HEK293 (cell line): Measurements from ENCODE around the gene PTPRN2.

Experiments
- CTCF ChIA-PET: fragments of 350-600 bp; formaldehyde crosslinking; extraction: SDS; loops from one replicate; lab custom pipeline; 2021; ENCODE audit warnings: antibody characterized with exemption; lab: Yijun Ruan, JAX
- POLR2A ChIA-PET: fragments of 300-600 bp; formaldehyde crosslinking; extraction: SDS; loops from one replicate; lab custom pipeline; 2020; ENCODE audit warnings: antibody characterized with exemption, inconsistent platforms; lab: Yijun Ruan, JAX
- H3K27ac ChIP-seq: fragments of 200-500 bp; sonication (Bioruptor generic); 2 replicates; pipeline ENCODE4 v1.5.1; 2014; ENCODE audit warnings: low read depth, low read length, control low read depth, inconsistent platforms; ENCODE audit errors: extremely low read depth
- H3K36me3 ChIP-seq, 2 experiments: fragments of 200-500 bp in 1 of 2; sonication (Bioruptor generic) in 1 of 2; 1 replicate in 1 of 2; 2 replicates in 1 of 2; pipeline ENCODE4 v1.5.1; 2014 to 2017; ENCODE audit warnings: inconsistent platforms in 2 of 2, low read length in 2 of 2; ENCODE audit not compliant: control insufficient read depth in 2 of 2, insufficient read depth in 1 of 2
- H3K4me1 ChIP-seq: fragments of 200-500 bp; sonication (Bioruptor generic); 2 replicates; pipeline ENCODE4 v1.5.1; 2014; ENCODE audit warnings: mild to moderate bottlenecking, low read length, inconsistent platforms; ENCODE audit not compliant: control insufficient read depth, insufficient read depth
- H3K4me3 ChIP-seq: 2 replicates; pipeline ENCODE4 v1.5.1; 2011; ENCODE audit warnings: low read depth, mild to moderate bottlenecking, control low read depth, low read length, moderate library complexity
- H3K9me3 ChIP-seq: fragments of 200-500 bp; sonication (Bioruptor generic); 2 replicates; pipeline ENCODE4 v1.5.1; 2014; ENCODE audit warnings: low read depth, low read length, inconsistent platforms; ENCODE audit not compliant: control insufficient read depth, insufficient read depth
- ATF2 ChIP-seq: fragments of 450-650 bp; formaldehyde crosslinking; IDR thresholded peaks from 2 replicates; pipeline ENCODE4 v1.5.1; 2016; ENCODE audit warnings: missing biosample characterization, missing genetic modification characterization, low read depth
- BCL6B ChIP-seq: fragments of 450-650 bp; formaldehyde crosslinking; IDR thresholded peaks from 2 replicates; pipeline ENCODE4 v1.5.1; 2017; ENCODE audit warnings: missing biosample characterization, missing genetic modification characterization
- KLF16 ChIP-seq: fragments of 450-650 bp; formaldehyde crosslinking; IDR thresholded peaks from 2 replicates; pipeline ENCODE4 v1.5.1; 2017; ENCODE audit warnings: missing biosample characterization, missing genetic modification characterization
- REPIN1 ChIP-seq: fragments of 450-650 bp; formaldehyde crosslinking; IDR thresholded peaks from 2 replicates; pipeline ENCODE4 v1.5.1; 2017; ENCODE audit warnings: missing biosample characterization, missing genetic modification characterization, low read depth
- SALL2 ChIP-seq: fragments of 450-650 bp; formaldehyde crosslinking; IDR thresholded peaks from 2 replicates; pipeline ENCODE4 v1.5.0; 2017; ENCODE audit warnings: missing biosample characterization, mild to moderate bottlenecking, missing genetic modification characterization, borderline replicate concordance
- SCRT1 ChIP-seq: fragments of 450-650 bp; formaldehyde crosslinking; IDR thresholded peaks from 2 replicates; pipeline ENCODE4 v1.5.1; 2016; ENCODE audit warnings: missing biosample characterization, missing genetic modification characterization, borderline replicate concordance
- SP7 ChIP-seq: fragments of 450-650 bp; formaldehyde crosslinking; IDR thresholded peaks from 2 replicates; pipeline ENCODE4 v1.5.1; 2016; ENCODE audit warnings: missing biosample characterization, missing genetic modification characterization
- YY1 ChIP-seq: fragments of 450-650 bp; formaldehyde crosslinking; IDR thresholded peaks from 2 replicates; pipeline ENCODE4 v1.5.1; 2018; ENCODE audit warnings: missing biosample characterization, missing genetic modification characterization
- YY2 ChIP-seq: fragments of 450-650 bp; formaldehyde crosslinking; IDR thresholded peaks from 2 replicates; pipeline ENCODE4 v1.5.1; 2016; ENCODE audit warnings: missing biosample characterization, missing genetic modification characterization
- ZBTB10 ChIP-seq: fragments of 450-650 bp; formaldehyde crosslinking; IDR thresholded peaks from 2 replicates; pipeline ENCODE4 v1.5.1; 2016; ENCODE audit warnings: missing biosample characterization, missing genetic modification characterization
- ZBTB6 ChIP-seq: fragments of 450-650 bp; formaldehyde crosslinking; IDR thresholded peaks from 2 replicates; pipeline ENCODE4 v1.5.1; 2017; ENCODE audit warnings: missing biosample characterization, missing genetic modification characterization
- ZEB2 ChIP-seq: fragments of 450-650 bp; formaldehyde crosslinking; IDR thresholded peaks from 2 replicates; pipeline ENCODE4 v1.5.1; 2016; ENCODE audit warnings: missing biosample characterization, missing genetic modification characterization
- ZIC2 ChIP-seq: fragments of 450-650 bp; formaldehyde crosslinking; IDR thresholded peaks from 2 replicates; pipeline ENCODE4 v1.5.1; 2016; ENCODE audit warnings: missing biosample characterization, missing genetic modification characterization
- ZNF169 ChIP-seq: fragments of 450-650 bp; formaldehyde crosslinking; IDR thresholded peaks from 2 replicates; pipeline ENCODE4 v1.5.1; 2016; ENCODE audit warnings: missing biosample characterization, missing genetic modification characterization
- ZNF18 ChIP-seq: fragments of 450-650 bp; formaldehyde crosslinking; IDR thresholded peaks from 2 replicates; pipeline ENCODE4 v1.5.1; 2016; ENCODE audit warnings: missing biosample characterization, missing genetic modification characterization
- ZNF221 ChIP-seq: fragments of 450-650 bp; formaldehyde crosslinking; IDR thresholded peaks from 2 replicates; pipeline ENCODE4 v1.5.1; 2017; ENCODE audit warnings: missing biosample characterization, missing genetic modification characterization, borderline replicate concordance
- ZNF239 ChIP-seq: fragments of 450-650 bp; formaldehyde crosslinking; IDR thresholded peaks from 2 replicates; pipeline ENCODE4 v1.5.1; 2016; ENCODE audit warnings: missing biosample characterization, missing genetic modification characterization
- ZNF24 ChIP-seq: fragments of 450-650 bp; formaldehyde crosslinking; IDR thresholded peaks from 2 replicates; pipeline ENCODE4 v1.5.1; 2016; ENCODE audit warnings: missing biosample characterization, missing genetic modification characterization
- ZNF26 ChIP-seq: fragments of 450-650 bp; formaldehyde crosslinking; IDR thresholded peaks from 2 replicates; pipeline ENCODE4 v1.5.1; 2016; ENCODE audit warnings: missing biosample characterization, missing genetic modification characterization
- ZNF324 ChIP-seq: fragments of 450-650 bp; formaldehyde crosslinking; IDR thresholded peaks from 2 replicates; pipeline ENCODE4 v1.5.1; 2016; ENCODE audit warnings: missing biosample characterization, missing genetic modification characterization
- ZNF404 ChIP-seq: fragments of 450-650 bp; formaldehyde crosslinking; IDR thresholded peaks from 2 replicates; pipeline ENCODE4 v1.5.1; 2017; ENCODE audit warnings: missing biosample characterization, missing genetic modification characterization
- ZNF529 ChIP-seq: fragments of 450-650 bp; formaldehyde crosslinking; IDR thresholded peaks from 2 replicates; pipeline ENCODE4 v1.5.1; 2017; ENCODE audit warnings: missing genetic modification characterization, missing biosample characterization; ENCODE audit not compliant: insufficient replicate concordance
- ZNF548 ChIP-seq: fragments of 450-650 bp; formaldehyde crosslinking; IDR thresholded peaks from 2 replicates; pipeline ENCODE4 v1.5.1; 2016; ENCODE audit warnings: missing biosample characterization, missing genetic modification characterization
- ZNF560 ChIP-seq: fragments of 450-650 bp; formaldehyde crosslinking; IDR thresholded peaks from 2 replicates; pipeline ENCODE4 v1.5.1; 2017; ENCODE audit warnings: missing biosample characterization, missing genetic modification characterization, borderline replicate concordance

The PTPRN2 gene

GRCh38 chr7:158194365-158194900, 393.2 kb downstream of the PTPRN2 start:
- TF ChIP-seq ZNF529 (tag by site-specific recombination) (no peak), ZEB2 (tag by site-specific recombination) (no peak), YY2 (no peak), ZNF18 (no peak), ZIC2 (tag by site-specific recombination) (no peak), ZNF24 (tag by site-specific recombination) (no peak), SP7 (tag by site-specific recombination) (no peak), ZNF239 (tag by site-specific recombination) (no peak), YY1 (no peak), ZNF221 (tag by site-specific recombination) (no peak), ZBTB10 (tag by site-specific recombination) (no peak), ZBTB6 (tag by site-specific recombination) (no peak), ZNF26 (tag by site-specific recombination) (no peak)
- TF ChIP-seq, all 188 proteins: peak for 0
- POLR2A ChIA-PET: no interaction called here
- Histone ChIP-seq H3K27ac (no peak overlapping the region), H3K4me1 (no peaks in the 10 kb centered on the region), H3K4me3 (no peak overlapping the region), H3K9me3 (no peaks in the 10 kb centered on the region), H3K36me3 (no peaks in the 10 kb centered on the region)
- CTCF ChIA-PET: no interaction called here

GRCh38 chr7:158193446-158193845, 394.2 kb downstream of the PTPRN2 start:
- CTCF ChIA-PET: no interaction called here
- POLR2A ChIA-PET: no interaction called here
- H3K4me3 ChIP-seq: no peak overlapping the region
- no peaks in the 10 kb centered on the region for H3K36me3 ChIP-seq
- H3K4me1 ChIP-seq: no peaks in the 10 kb centered on the region
- TF ChIP-seq SP7 (tag by site-specific recombination) (no peak), ZNF404 (no peak), SALL2 (no peak)
- H3K9me3 ChIP-seq: no peaks in the 10 kb centered on the region
- no peak overlapping the region for H3K27ac ChIP-seq

GRCh38 chr7:158192956-158193355, 394.7 kb downstream of the PTPRN2 start:
- POLR2A ChIA-PET: no interaction called here
- CTCF ChIA-PET: no interaction called here
- Histone ChIP-seq H3K4me1 (no peaks in the 10 kb centered on the region), H3K9me3 (no peaks in the 10 kb centered on the region), H3K4me3 (no peak overlapping the region), H3K36me3 (no peaks in the 10 kb centered on the region), H3K27ac (no peak overlapping the region)
- TF ChIP-seq SCRT1 (tag by site-specific recombination): no peak
- no peak for TF ChIP-seq BCL6B
- no peak for TF ChIP-seq ZNF324 (tag by site-specific recombination)
- TF ChIP-seq ZNF24 (tag by site-specific recombination): no peak
- no peak for TF ChIP-seq ZNF169 (tag by site-specific recombination)
- no peak for TF ChIP-seq ZNF548 (tag by site-specific recombination)
- TF ChIP-seq REPIN1 (tag by site-specific recombination): no peak
- no peak for TF ChIP-seq KLF16 (tag by site-specific recombination)
- TF ChIP-seq ATF2: no peak
- no peak for TF ChIP-seq ZNF560
